Left lobe of liver (tissue), 2 donors: ENCODE results near the gene PFDN4. TPM values are rescaled to one million over a fixed set of nuclear protein-coding genes. Genes with fewer than 3 reads are reported as not detected.

Experiments
- ATAC-seq: fragments of 200-7000 bp; cut with Tn5 transposase; one replicate; pipeline ENCODE4 v1.9.1; 2020; ENCODE audit warnings: mild to moderate bottlenecking, moderate library complexity
- DNase-seq: peaks from one replicate; pipeline ENCODE4 v3.0.0-alpha.2; 2020; ENCODE audit warnings: low spot score
- total RNA-seq: library from RNA; stranded (reverse); gene quantifications from one replicate; pipeline ENCODE4 v1.2.1, GENCODE V29; 2021
- donor health status: DM: no; HTN: no; CAD: no; lungs with moderate emphysema.
- donor health status: DM: no; HTN: yes; CAD: no.

PFDN4 gene, protein sequence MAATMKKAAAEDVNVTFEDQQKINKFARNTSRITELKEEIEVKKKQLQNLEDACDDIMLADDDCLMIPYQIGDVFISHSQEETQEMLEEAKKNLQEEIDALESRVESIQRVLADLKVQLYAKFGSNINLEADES
- total RNA-seq, result 4.3 TPM

DNA sequence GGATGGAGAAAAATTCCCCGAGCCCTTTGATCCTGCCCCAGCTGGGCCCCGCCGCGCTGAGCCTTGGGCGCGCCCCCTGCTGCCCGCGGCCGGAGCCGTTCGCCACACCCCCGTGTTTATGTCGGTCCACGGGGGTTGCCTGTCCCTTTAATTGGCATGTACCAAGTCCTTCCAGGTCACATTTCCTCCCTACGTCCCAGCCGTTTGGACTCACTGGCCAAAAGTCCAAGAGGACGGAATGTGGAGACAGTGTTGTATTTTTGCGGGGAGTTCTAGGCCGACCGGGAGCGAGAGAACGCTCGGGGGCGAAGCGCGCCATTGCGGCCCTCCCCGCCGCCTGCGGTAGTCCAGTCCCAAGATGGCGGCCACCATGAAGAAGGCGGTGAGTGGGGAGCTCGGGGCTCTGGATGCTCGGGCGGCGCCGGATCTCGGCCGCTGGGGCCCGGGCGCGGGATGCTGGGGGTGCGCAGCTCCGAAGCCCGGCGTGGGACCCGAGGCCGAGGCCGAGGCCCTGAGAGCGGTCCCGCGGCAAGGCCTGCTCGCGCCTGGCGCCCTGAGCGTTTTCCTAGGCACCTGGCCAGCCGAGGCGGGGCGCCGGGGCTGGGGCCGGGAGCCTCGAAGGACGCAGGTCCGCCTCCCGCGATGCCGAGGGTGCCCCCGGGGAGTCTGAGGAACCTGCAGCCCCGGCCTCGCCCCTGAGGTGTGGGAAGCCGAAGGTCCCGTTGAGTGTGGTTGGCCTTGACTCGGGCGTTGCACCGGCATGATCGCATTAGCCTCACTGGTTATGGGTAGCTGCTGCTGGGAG, at the start of gene PFDN4:
PFDN4 (plus strand) TSS at position 345 of the 805 bp plus-strand sequence; CDS start at position 359, 14 bp downstream.
- ATAC-seq (peak; percentile 94), DNase-seq (peak; percentile 82)

DNA sequence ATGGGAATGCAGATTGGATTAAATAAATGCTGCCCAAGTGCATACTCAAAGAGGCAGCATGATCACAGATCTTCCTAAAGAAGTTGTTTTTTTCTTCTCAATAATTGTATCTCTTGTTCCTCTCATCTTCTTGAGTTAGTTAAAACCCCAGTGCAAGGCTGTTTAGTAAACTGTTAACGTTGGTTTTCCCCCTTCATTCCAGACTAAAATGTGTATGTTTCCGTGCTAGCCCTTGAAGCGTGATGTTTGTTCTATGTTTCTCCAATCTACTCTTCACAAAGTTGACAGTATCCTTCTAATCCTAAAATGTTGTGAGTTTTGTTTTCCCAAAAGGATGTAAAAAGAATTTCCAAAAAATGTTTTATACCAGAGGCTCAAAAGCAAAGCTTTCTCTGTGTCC, 49.7 kb upstream of the PFDN4 start:
- DNase-seq, result no peak

DNA sequence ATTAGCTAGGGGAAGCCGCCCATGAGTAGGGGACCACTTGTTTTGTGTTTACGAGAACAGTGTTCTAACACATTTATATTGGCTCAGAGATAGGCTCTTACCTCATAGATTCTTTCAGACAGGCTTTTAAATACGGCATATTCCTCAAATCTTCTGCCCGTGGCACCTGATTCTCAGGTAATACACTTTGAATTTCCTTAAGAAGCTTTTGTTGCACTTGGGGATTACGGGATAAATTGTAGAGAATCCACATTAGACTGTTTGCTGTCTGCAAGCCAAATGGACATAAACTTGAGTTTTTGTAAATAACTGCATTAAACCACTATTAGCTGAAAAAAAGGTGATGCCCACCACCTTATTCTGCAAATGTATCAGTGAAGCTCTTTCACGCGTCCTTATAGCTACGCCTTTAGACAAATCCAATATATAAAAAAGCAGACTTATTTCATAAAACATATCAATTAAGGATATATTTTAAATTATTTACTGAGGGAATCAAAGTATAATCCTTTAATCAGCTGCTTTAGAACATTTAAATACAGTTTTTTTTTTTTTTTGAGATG, 49.0 kb upstream of the PFDN4 start:
- no peak for ATAC-seq
- no peak for DNase-seq

More for the DNA sequence above, 49.7 kb upstream of the PFDN4 start:
- no peak for ATAC-seq

DNA sequence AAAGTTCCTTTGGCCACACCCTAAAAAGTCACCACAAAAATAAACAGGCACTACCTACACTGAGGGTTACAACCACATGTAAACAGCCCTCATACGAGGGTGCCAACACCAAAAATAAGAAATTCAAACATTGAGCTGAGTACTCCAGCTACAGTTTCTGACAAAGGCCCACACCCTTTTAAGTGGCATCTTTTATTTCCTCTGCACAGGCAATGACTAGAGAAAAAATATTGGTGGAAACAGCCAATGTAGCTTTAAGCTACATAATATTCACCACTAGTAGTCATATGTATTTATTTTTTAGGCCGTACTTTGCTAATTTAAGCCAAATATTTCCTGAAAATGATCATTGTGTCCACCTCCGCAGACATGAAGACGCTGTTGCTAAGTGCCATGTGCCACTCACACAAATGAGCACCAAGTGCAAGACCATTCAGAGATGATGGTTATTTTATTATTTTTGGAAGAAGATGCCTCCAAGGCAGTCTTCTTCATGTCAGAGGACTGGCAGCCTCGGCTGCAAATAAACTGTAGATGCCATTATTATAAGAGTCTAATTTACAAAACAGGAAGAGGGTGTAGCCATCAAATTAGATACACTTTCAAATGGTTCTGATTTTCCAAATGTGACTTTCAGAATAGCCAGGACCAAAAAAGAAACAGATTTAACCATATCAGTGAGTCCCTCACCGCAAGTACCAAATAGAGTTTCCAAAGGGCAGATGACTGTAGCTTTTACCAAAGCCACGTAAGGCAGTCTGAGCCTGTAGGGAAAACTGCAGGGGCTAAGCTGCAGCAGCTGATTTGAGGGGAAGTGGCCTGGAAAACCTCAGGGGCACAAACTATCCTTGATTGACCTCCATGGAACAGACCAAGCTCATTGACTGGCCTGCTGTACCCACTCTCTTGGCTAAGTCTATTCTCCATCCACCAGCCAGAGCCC, 47.6 kb upstream of the PFDN4 start:
- DNase-seq (no peak), ATAC-seq (no peak)

DNA sequence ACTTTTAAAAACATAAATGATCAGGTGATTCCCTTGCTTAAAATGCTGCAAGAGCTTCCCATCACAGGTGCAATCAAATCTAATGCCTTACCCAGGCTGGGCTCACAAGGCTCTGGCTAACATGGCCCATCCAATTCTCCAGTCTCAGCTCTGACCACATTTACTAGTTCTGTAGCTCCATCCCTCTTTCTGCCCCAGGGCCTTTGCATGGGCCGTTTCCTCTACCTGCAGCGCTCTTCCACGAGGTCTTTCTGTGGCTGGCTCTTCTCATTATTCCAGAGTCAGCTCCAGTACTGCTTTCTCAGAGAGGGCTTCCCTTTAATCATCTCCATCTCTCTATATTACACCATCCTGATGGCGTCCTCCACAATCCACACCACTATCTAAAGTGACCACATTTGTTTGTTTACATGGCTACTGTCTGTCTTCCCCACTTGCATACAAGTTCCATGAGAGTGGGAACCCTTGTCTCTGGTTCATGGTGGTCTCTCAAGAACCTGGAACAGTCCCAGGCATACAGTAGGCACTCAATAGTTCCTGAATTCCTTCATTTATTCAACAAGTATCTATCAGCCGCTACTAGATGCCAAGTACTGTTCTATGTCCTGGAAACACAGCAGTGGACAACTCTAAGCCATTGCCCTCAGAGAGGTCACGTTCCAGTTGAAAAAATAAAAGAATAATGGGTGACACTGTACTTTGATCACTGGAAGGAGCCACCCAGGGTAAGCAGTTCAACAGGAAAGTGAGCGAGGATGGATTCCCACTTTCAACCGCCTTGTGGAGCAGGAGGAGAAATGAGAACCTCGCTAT, 46.7 kb upstream of the PFDN4 start:
- peak; percentile 21 for ATAC-seq

DNA sequence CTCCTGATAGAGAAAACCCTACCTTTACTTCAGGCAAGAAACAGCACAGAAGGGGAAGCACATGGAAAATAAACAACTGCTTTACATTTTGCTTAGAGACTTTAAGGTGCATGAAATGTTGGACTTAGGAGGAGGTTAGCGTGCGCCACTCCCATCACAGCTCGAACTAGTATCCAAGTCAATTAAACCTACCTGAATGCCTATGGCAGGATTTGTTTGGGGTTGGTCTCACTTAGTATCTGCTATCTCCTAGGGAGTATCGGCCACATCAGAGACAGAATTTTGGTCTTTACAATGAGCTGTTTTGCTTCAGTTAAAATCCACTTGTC, 46.1 kb upstream of the PFDN4 start:
- ATAC-seq (no peak), DNase-seq (no peak)

More for the DNA sequence above, 46.7 kb upstream of the PFDN4 start:
- DNase-seq, result no peak

DNA sequence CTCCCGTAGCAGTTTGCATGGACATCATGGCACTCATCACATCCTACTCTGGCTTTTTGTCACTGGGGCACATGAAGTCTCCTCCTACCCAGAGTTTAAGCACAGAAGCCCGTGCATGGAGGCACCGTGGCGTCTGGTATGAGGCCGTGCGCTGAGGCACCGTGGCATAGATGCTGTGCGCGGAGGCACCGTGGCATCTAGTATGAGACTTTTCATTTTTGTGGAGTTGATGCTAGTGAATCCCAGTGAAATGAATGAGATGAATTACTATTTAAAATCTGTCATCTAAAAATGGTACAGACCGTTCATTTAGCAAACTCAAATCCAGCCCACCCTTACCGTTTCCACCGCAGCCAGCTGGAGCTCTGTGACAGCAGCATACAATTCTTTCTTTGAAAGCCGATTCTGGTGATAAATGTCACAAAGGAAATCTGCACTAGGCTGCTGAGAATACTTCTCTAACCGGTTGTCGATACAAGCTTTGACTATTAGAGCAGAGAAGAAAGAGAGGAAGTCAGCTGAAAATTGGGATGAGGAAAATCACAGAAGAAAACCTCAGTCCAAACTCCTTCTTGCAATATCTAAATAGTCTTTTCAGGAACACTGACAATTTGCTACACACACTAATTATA, 45.4 kb upstream of the PFDN4 start:
- ATAC-seq (no peak), DNase-seq (no peak)

DNA sequence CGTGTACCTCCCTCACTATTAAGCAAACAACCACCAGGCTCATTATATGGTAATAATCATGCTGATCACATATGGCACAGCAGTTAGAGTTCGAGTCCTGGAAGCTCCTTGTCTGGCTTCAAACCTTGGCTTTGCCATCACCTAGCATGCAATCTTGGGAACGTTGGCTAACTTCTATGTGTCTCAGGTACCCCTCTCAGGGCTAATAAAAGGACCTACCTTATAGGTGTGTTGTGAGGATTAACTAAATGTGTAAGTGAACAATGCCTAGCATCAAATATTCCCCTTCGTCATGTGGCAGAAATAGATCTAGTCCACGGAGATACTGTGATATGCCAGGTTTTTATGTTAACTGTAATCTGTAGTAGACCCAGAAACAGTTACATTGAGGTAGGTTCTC, 44.5 kb upstream of the PFDN4 start:
- no peak for ATAC-seq

DNA sequence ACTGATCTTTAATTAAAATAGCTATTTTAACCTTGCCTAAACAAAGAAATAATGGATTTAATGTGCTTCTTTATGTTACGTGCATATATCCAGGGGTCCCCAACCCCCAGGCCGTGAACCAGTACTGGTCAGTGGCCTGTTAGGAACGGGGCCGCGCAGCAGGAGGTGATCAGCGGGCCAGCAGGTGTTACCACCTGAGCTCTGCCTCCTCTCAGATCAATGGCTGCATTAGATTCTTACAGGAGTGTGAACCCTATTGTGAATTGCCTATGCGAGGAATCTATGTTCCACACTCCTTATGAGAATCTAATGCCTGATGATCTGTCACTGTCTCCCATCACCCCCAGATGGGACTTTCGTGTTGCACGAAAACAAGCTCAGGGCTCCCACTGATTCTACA, 42.9 kb upstream of the PFDN4 start:
- no peak for DNase-seq
- no peak for ATAC-seq

More for the DNA sequence above, 44.5 kb upstream of the PFDN4 start:
- DNase-seq, result no peak

DNA sequence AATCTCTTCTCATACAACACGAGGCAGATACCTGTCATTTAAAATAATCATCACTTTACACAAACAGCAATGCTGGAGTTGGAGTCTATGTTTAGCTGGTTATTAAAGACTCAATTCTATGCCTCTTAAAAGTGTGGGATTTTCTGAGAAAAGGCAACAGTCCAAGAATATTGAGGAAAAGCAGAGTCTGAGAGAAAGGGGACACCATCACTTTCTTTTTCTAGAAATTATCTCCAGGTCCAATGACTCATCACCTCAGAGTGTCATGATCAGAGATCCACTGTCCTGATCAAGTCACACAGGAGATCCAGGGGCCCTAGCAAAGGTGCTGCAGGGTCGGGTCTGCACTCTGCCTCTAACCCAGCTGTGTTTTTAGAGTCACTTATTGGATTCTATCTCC, 42.1 kb upstream of the PFDN4 start:
- ATAC-seq (no peak), DNase-seq (no peak)

DNA sequence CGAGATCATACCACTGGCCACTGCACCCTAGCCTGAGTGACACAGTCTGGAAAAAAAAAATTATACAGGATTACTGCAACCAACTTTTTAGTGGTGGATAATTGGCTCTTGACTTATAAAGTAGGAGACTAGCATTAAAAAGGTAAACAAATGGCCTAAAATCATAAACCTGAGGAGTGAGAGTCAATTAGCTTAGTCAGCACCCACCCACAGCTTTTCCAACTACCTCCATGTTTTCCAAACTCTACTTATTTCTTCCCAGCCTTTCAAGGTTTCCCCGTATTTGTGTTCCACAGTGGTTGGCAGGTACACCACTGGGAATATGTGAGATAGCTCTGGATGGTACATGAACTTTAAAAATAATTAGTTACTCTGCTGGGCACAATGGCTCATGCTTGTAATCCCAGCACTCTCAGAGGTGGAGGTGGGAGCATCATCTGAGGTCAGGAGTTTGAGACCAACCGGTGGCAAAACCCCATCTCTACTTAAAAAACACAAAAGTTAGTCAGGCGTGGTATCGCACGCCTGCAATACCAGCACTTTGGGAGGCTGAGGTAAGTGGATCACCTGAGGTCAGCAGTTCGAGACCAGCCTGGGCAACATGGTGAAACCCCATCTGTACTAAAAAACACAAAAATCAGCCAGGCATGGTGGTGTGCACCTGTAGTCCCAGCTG, 40.8 kb upstream of the PFDN4 start:
- no peak for ATAC-seq
- no peak for DNase-seq

DNA sequence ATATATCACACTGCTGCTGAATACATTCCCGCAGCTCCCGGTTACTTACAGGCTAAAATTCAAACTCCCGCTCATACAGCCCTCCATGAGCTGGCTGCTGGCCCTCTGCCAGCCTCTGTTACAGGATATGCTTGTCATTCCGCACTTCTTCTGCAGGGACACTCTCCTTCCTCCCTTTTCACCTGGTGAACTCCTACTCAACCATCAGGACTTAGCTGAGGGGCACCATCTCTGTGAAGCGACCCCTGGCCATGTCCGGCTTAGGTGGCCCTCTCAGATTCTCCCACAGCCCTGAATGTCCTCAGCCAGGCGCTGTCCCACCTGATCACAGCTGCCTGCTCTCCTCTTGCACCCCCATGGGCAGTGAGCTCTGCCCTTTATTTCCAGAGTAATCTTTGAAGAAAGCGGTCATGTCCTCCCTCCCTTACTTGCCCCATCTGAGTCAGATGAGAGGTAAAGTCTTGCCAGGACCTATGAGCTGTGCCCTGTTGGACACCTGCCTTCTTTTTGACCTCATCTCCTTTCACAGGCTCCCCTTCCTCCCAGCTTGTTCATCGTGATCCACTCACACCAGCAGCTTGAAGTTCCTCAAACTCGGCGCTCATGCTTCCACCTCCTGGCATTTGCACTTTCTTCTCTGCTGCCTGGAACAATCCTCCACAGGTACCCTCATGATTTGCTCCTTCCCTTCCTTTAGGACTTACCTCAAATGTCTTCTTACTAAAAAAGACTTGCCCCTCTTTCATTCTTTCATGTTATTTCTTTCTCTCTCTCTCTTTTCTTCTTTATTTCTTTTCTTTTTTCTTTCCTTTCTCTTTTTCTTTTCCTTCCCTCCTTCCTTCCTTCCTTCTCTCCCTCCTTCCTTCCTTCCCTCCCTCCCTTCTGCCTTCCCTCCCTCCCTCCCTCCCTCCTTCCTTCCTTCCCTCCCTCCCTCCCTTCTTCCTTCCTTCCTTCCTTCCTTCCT, 39.7 kb upstream of the PFDN4 start:
- no peak for ATAC-seq
- no peak for DNase-seq

DNA sequence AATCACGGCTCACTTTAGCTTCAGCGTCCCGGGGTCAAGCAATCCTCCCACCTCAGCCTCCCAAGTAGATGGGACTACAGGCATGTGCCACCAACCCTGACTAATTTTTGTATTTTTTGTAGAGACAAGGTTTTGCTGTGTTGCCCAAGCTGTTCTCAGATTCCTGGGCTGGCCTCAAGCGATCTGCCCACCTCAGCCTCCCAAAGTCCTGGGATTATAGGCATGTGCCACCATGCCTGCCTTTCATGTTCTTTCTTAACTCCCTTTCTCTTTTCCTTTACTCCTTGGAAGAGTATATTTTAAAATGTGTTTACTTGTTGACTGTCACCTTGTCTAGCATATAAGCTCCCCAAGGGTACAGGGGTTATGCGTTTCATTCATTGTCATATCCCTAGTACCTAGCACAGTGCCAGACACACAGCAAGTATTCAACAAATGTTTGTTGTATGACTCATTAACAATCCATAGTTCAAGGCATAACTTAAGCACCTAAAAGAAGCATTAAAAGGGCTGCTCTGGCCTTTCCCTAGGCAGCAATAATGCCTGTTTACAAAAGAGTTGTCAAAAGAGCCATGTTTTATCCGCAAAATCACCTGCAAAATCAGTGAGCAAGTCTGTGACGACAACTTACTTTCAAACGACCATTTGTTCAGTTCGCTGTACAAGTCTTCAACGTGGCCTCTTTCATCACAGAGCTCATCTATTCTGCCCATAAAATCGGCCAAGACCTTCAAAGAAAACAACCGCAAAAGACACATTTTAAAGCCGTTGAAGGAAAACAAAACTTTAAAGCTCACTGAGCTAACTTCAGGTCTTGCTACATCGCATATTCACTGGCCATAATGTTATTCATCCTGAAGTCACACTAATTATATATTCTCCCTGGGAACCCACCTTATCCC, 38.7 kb upstream of the PFDN4 start:
- no peak for ATAC-seq

DNA sequence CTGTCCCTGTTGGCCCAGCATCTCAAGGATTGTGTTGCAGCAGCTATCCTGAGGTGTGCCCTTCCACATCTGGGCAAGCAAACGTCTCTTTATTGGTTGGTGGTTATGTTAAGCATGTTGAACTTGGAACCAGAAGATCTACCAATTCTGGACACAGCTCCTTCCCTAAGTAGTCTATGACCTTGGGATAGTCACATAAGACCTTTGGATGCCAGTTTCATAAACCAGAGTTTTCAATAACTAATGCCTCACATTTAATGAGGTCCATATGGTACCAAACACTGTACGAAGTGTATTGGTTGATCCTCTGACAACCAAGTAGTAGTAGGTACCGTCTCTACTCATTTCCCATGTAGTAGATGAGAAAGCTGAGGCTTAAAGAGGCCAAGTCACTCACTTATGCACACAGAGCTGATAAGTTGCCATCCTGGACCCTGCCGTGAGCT, 37.8 kb upstream of the PFDN4 start:
- ATAC-seq (no peak), DNase-seq (no peak)

More for the DNA sequence above, 38.7 kb upstream of the PFDN4 start:
- DNase-seq, result no peak

DNA sequence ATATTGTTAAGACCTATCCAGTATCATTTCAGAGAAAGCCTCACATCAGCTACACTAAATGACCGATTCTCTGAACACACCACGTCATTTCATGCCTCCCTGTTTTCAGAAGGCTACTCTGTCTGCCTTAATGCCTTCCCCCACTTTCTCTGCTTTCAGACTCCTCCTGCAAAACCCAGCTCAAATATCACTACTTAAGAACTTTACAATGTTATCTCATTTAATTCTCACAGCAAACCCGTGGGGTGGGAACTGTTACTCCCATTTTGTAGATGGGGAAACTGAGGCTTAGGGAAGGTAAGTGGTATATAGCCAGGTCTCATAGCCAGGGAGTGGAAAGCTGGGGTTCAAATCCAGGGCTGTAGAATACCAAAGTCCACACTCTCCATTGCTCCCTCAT, 36.9 kb upstream of the PFDN4 start:
- ATAC-seq, result no peak
- DNase-seq, result no peak

DNA sequence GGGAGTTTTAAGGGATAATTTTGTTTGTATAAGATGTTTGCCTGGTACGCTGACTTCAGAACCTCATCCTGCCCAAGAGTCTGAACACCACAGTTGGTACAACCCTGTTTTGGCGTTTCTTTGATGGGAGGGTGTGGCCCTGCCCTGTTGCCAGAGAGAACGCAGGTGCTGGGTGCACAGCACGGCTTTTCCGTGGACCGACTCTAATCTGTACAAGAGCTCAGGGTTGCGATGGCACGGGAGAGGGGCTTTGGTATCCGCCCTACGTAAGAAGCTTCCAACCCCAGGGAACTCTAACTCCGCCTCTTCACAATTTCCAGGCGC, 35.4 kb upstream of the PFDN4 start:
- ATAC-seq (no peak), DNase-seq (no peak)
